Peyer's patch (tissue), 4 donors: ENCODE results near the gene GRK2. TPM values are rescaled to one million over a fixed set of nuclear protein-coding genes. Genes with fewer than 3 reads are reported as not detected.

ENCODE experiments used
- DNase-seq, 3 donors: peaks; one replicate each; pipeline ENCODE4 v3.0.0-alpha.2; 2017 to 2019
- H3K27ac ChIP-seq, 4 donors: fragments of 200-600 bp; sonication (generic); one replicate each; pipeline ENCODE4 v1.5.1; 2016 to 2019
- H3K27me3 ChIP-seq, 2 donors: fragments of 200-600 bp; sonication (generic); one replicate each; pipeline ENCODE4 v1.5.1; 2019
- H3K36me3 ChIP-seq, 3 donors: fragments of 200-600 bp; sonication (generic); one replicate each; pipeline ENCODE4 v1.5.1; 2016 to 2019
- H3K4me1 ChIP-seq, 4 donors: fragments of 200-600 bp; sonication (generic); one replicate each; pipeline ENCODE4 v1.5.1; 2016 to 2019
- H3K4me3 ChIP-seq, 4 donors: fragments of 200-600 bp; sonication (generic); 1 replicate in 3 of 4; 2 replicates in 1 of 4; pipeline ENCODE4 v1.5.1; 2016 to 2019; ENCODE audit warnings: mild to moderate bottlenecking in 1 of 4
- H3K9me3 ChIP-seq, 4 donors: fragments of 200-600 bp; sonication (generic); one replicate each; pipeline ENCODE4 v1.5.1; 2016 to 2019; ENCODE audit warnings: mild to moderate bottlenecking in 1 of 4
- POLR2A ChIP-seq, 2 donors: fragments of 450-650 bp; IDR thresholded peaks; one replicate each; pipeline ENCODE4 v1.5.1; 2017; ENCODE audit warnings: antibody characterized with exemption in 2 of 2, mild to moderate bottlenecking in 2 of 2, moderate library complexity in 2 of 2
- total RNA-seq, 4 donors: library from RNA; depleted of rRNA; stranded (reverse); fragments of >200 nt; gene quantifications; one replicate each; pipeline ENCODE4 v1.1.0, GENCODE V29; 2016
- TF ChIP-seq, protein P1 (sequence below), 6 experiments: fragments of 450-650 bp in 4 of 6; fragments of 200-600 bp in 2 of 6; sonication (generic) in 1 of 6; IDR thresholded peaks; one replicate each; pipeline ENCODE4 v1.5.1; 2017 to 2019; ENCODE audit warnings: antibody characterized with exemption in 6 of 6, mild to moderate bottlenecking in 3 of 6, moderate library complexity in 1 of 6

The GRK2 gene
- total RNA-seq, 4 donors from 2014 or later: 103 to 276 (median 163) TPM

- peak overlapping the region; percentile 83 to 100 (median 90) for H3K27ac ChIP-seq
- peak overlapping the region; percentile 3 to 33 (median 29) for H3K4me3 ChIP-seq
- H3K4me1 ChIP-seq: peaks cover 12 to 75% (median 70%) of the 10 kb centered on the region in 4 donors
- peaks cover 0 to 51% (median 0%) of the 10 kb centered on the region in 3 donors for H3K36me3 ChIP-seq
- H3K9me3 ChIP-seq: no peaks in the 10 kb centered on the region
- TF ChIP-seq, protein P1, sequence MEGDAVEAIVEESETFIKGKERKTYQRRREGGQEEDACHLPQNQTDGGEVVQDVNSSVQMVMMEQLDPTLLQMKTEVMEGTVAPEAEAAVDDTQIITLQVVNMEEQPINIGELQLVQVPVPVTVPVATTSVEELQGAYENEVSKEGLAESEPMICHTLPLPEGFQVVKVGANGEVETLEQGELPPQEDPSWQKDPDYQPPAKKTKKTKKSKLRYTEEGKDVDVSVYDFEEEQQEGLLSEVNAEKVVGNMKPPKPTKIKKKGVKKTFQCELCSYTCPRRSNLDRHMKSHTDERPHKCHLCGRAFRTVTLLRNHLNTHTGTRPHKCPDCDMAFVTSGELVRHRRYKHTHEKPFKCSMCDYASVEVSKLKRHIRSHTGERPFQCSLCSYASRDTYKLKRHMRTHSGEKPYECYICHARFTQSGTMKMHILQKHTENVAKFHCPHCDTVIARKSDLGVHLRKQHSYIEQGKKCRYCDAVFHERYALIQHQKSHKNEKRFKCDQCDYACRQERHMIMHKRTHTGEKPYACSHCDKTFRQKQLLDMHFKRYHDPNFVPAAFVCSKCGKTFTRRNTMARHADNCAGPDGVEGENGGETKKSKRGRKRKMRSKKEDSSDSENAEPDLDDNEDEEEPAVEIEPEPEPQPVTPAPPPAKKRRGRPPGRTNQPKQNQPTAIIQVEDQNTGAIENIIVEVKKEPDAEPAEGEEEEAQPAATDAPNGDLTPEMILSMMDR (IDR thresholded peaks at IDR 0.05): no peak
- no peak for TF ChIP-seq POLR2A (IDR thresholded peaks at IDR 0.05)
- DNase-seq: peak; percentile 82 to 98 (median 98)
- no peaks in the 10 kb centered on the region for H3K27me3 ChIP-seq
Observed at GRCh38 chr11:67277231-67277961, 11.1 kb downstream of the GRK2 start.

GRCh38 chr11:67278135-67278938, 12.1 kb downstream of the GRK2 start:
- TF ChIP-seq POLR2A (IDR thresholded peaks at IDR 0.05): no peak
- TF ChIP-seq, protein P1 (IDR thresholded peaks at IDR 0.05): no peak
- peaks cover 12 to 66% (median 61%) of the 10 kb centered on the region in 4 donors for H3K4me1 ChIP-seq
- peak overlapping the region in 2 of 4 donors; percentile 31 to 33 for H3K4me3 ChIP-seq
- H3K9me3 ChIP-seq: no peaks in the 10 kb centered on the region
- peak overlapping the region; percentile 83 to 100 (median 90) for H3K27ac ChIP-seq
- no peaks in the 10 kb centered on the region for H3K27me3 ChIP-seq
- peaks cover 0 to 55% (median 5%) of the 10 kb centered on the region in 3 donors for H3K36me3 ChIP-seq
- peak in 1 of 3 donors; percentile 47 for DNase-seq

DNA sequence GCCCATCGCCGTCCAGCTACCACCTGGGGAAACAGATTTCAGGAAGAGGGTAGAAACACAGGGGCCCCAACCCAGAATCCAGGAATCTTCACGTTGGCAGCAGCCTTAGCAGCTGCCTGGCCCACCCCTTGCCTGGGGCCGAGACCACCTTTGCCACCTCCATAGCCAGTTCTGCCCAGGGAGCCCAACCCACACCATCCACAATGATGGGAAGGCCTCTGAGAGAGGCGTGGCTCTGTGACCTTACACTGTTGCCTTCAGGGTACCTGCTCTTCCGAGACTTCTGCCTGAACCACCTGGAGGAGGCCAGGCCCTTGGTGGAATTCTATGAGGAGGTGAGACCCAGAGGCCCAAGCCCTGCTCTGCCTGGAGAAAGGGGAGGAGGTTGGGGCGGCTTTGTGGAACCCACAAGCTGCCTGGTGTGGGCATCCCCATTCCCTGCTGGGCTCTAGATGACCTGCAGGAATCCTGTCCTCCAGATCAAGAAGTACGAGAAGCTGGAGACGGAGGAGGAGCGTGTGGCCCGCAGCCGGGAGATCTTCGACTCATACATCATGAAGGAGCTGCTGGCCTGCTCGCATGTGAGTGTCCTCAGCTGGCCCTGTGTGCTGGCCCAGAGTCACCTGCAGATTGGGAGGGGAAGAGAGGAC, 12.8 kb downstream of the GRK2 start:
- peaks cover 12 to 59% (median 53%) of the 10 kb centered on the region in 4 donors for H3K4me1 ChIP-seq
- peak overlapping the region; percentile 83 to 100 (median 90) for H3K27ac ChIP-seq
- DNase-seq: peak in 1 of 3 donors; percentile 44
- no peaks in the 10 kb centered on the region for H3K27me3 ChIP-seq
- TF ChIP-seq, protein P1 (IDR thresholded peaks at IDR 0.05): no peak
- TF ChIP-seq POLR2A (IDR thresholded peaks at IDR 0.05): no peak
- no peaks in the 10 kb centered on the region for H3K9me3 ChIP-seq
- no peak overlapping the region for H3K4me3 ChIP-seq
- H3K36me3 ChIP-seq: peaks cover 0 to 62% (median 5%) of the 10 kb centered on the region in 3 donors

DNA sequence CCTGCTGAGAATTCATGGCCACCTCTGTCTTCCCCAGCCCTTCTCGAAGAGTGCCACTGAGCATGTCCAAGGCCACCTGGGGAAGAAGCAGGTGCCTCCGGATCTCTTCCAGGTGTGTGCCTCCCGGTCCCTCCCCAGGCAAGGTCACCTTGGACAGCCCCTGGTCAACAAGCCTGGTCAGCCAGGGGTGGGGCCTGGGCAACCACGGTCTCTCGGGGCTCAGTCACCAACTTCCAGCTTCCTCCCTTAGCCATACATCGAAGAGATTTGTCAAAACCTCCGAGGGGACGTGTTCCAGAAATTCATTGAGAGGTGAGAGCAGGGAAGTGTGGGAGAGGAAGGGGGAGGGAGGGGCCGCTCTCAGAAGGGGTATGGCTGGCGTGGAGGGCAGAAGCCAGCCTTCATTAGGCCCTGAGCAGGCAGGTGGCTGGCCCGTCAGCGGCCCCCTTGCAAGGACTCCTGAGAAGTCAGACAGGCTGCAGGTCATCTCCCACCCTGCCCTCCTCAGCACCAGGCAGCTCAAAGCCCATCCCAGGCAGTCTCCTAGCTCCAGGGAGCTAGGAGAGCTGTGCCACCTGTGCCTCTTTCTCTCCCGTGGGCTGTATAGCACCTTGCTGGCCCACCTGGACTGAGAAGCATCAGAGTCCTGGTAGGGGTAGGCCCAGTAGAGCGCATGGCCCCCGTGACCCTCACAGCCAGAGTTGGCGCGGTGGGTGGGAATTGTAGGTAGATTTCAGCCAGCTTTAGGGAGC, 13.5 kb downstream of the GRK2 start:
- Histone ChIP-seq H3K27ac (peak overlapping the region in 2 of 4 donors; percentile 57 to 93), H3K9me3 (no peaks in the 10 kb centered on the region), H3K4me3 (no peak overlapping the region), H3K4me1 (peaks cover 12 to 52% (median 46%) of the 10 kb centered on the region in 4 donors), H3K36me3 (peaks cover 0 to 69% (median 5%) of the 10 kb centered on the region in 3 donors), H3K27me3 (no peaks in the 10 kb centered on the region)
- DNase-seq: peak in 2 of 3 donors; percentile 44 to 45
- TF ChIP-seq, protein P1 (IDR thresholded peaks at IDR 0.05): no peak
